GM18519 (cell line): Measurements from ENCODE around the gene ACADSB.
A peak's percentile ranks its signal among the peaks of the same experiment; 100 is the strongest.

Experiments used
- ATAC-seq: cut with Tn5 transposase; IDR thresholded peaks from one replicate; pipeline ENCODE4 v1.9.1; 2021; ENCODE audit warnings: mild to moderate bottlenecking, moderate library complexity; ENCODE audit not compliant: unreplicated experiment, low FRiP score

ACADSB gene

DNA sequence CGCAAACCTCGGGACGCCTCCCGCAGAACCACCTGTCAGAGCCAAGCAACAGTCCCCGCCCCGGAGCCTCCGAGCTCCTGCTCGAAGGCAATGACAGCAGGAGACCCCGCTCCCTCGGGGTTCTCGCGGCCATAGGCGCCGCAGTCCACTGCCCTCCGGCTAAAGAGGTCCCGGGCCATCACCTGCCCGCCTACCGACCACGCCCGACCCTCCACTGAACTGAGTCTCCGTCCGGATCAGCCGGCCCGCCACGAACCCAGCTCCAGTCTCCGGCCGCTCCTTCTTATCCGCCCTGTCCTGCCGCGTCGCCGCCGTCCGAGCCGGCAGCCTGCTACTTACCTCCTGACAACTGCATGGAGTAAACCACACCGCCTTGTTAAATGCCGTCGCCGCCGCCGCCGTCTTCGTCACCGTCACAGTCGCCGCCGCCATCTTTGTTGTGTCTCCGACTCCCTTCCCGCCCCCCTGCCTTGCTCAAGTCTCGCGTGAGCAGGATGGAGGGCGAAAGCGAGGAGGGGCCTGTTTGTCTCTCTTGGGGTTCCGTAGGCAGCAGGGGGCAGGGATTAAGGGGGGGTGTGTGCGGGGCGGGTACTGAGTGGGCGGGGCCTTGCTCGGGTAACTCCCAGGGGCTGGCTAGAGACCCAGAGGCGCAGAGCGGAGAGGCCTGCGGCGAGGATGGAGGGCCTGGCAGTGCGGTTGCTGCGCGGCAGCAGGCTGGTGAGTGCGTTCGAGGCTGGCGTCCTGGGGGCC is at the start of gene ACADSB, which contains the start of gene IKZF5:
TSS of gene ACADSB (plus strand) at position 652 of the 750 bp plus-strand sequence. CDS start at position 676, 24 bp downstream.
TSS of gene IKZF5 (minus strand) at position 441 of the 750 bp plus-strand sequence. CDS start 10,170 bp downstream, outside the sequence.
- peak; percentile 65 for ATAC-seq

DNA sequence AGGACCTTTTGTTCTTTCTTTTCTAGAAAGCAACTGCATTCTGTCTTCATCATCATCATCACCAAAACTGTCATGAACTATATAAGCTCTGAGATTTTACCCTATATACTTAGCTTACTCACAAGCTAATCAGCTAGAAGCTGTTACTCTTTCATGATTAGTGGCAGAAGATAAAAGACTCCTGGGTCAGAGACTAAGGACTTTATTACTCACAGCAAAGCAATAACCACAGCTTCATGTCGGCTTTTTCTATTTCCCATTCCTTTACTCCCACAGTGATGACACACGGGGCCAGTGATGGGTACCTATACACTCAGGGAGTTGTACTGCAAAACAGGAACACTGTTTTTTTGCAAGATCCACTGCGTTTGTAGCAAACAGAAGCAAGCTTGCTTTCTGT is 46.4 kb upstream of the ACADSB start:
- no peak for ATAC-seq

GRCh38 chr10:122966879-122967278 is 41.9 kb upstream of the ACADSB start:
- no peak for ATAC-seq

GRCh38 chr10:122968698-122969097 is 40.1 kb upstream of the ACADSB start:
- no peak for ATAC-seq

- no peak for ATAC-seq
Measured at GRCh38 chr10:122974023-122974422, 34.8 kb upstream of the ACADSB start.

DNA sequence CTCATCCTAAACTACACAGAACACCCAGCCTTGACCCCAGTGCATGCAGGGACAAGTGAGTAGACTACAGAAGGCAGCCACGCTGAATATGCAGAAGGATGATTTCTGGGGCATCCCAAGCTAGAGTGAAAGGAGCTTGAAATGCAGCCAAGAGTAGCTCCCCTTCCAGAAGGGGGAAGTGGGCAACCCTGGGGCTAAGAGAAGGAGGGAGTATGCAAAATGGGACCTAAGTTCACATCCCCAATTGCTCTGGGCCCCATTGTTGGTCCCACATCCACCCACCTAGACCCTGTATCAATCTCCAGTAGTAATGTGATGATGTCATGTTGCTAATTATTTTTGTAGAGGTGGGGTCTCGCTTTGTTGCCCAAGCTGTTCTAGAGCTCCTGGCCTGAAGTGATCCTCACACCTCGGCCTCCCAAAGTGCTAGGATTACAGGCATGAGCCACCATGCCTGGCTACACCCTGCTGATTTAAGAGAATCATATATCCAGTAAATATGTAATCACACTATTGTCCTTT is 34.2 kb upstream of the ACADSB start:
- ATAC-seq: no peak

GRCh38 chr10:122980209-122981065 is 28.4 kb upstream of the ACADSB start, which contains the start of gene PSTK:
PSTK (plus strand) TSS chr10:122980401; CDS start chr10:122980480, 79 bp downstream.
- peak; percentile 86 for ATAC-seq

- ATAC-seq: no peak
Measured at GRCh38 chr10:122981066-122981464, 27.7 kb upstream of the ACADSB start.

GRCh38 chr10:122983898-122984297 is 24.9 kb upstream of the ACADSB start:
- ATAC-seq: no peak

DNA sequence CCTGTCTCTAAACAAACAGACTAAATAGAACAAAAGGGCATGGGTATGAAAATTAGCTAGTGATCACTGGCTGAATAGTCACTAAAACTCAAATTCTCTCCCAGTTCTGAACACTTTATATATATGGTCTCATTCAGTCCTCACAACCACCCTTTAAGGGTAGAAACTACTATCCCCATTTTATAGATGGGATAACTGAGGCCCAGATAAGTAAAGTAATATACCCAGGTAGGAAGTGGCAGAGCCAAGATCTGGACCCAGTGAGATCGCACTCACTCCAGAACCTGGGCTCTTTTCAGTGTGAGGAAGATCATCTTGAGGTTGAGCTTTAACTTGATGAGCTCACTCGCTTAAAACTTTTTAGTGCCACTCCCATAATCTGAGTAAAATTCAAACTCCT is 24.1 kb upstream of the ACADSB start:
- no peak for ATAC-seq

- no peak for ATAC-seq
Measured at GRCh38 chr10:122986335-122986734, 22.5 kb upstream of the ACADSB start.

DNA sequence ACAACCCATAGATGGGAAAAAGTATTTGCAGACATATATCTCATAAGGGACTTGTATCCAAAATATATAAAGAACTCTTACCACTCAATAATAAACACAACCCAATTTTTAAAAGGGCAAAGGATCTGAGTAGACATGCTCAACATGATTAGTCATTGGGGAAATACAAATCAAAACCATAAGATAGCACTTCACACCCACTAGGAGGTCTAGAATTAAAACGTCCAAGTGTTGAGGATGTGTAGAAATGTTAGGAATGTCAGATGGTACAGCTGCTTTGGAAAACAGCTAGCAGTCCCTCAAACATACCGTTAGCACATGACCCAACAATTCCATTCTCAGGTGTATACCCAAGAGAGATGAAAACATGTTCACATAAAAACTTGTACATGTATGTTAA is 20.3 kb upstream of the ACADSB start:
- no peak for ATAC-seq

GRCh38 chr10:122990278-122990677 is 18.5 kb upstream of the ACADSB start:
- ATAC-seq: no peak

GRCh38 chr10:122992031-122992585 is 16.7 kb upstream of the ACADSB start:
- ATAC-seq: no peak

GRCh38 chr10:122993797-122994336 is 14.9 kb upstream of the ACADSB start:
- no peak for ATAC-seq

- ATAC-seq: no peak
Measured at GRCh38 chr10:122995936-122996335, 12.9 kb upstream of the ACADSB start.

GRCh38 chr10:122997864-122998263 is 10.9 kb upstream of the ACADSB start:
- ATAC-seq: no peak

- ATAC-seq: no peak
Measured at GRCh38 chr10:122998360-122998917, 10.4 kb upstream of the ACADSB start.

GRCh38 chr10:122998934-122999333 is 9.9 kb upstream of the ACADSB start:
- ATAC-seq: no peak

- no peak for ATAC-seq
Measured at GRCh38 chr10:122999347-122999746, 9.5 kb upstream of the ACADSB start.
